Breast epithelium (tissue), 4 donors: ENCODE results near the gene CERS5. TPM values are rescaled to one million over a fixed set of nuclear protein-coding genes. Genes with fewer than 3 reads are reported as not detected.
A peak's percentile ranks its signal among the peaks of the same experiment; 100 is the strongest.

Source experiments
- DNase-seq, 2 donors: peaks; one replicate each; pipeline ENCODE4 v3.0.0-alpha.2; 2019; ENCODE audit warnings: low spot score in 2 of 2
- H3K27ac ChIP-seq, 2 donors: fragments of 200-600 bp; sonication (generic) in 1 of 2; one replicate each; pipeline ENCODE4 v1.5.1; 2016 to 2019; ENCODE audit warnings: mild to moderate bottlenecking in 1 of 2
- H3K27me3 ChIP-seq, 2 donors: fragments of 200-600 bp; sonication (generic) in 1 of 2; one replicate each; pipeline versions ENCODE4 v1.5.1 to v1.6.0; 2017 to 2019; ENCODE audit warnings: control low read depth in 1 of 2, mild to moderate bottlenecking in 1 of 2
- H3K36me3 ChIP-seq: fragments of 200-600 bp; one replicate; pipeline ENCODE4 v1.5.1; 2019
- H3K4me1 ChIP-seq, 2 donors: fragments of 200-600 bp; sonication (generic); one replicate each; pipeline ENCODE4 v1.5.1; 2016 to 2019; ENCODE audit warnings: control low read depth in 1 of 2
- H3K4me3 ChIP-seq, 3 donors: fragments of 200-600 bp; sonication (generic); 1 replicate in 2 of 3; 2 replicates in 1 of 3; pipeline ENCODE4 v1.5.1; 2016 to 2019; ENCODE audit warnings: mild to moderate bottlenecking in 3 of 3, moderate library complexity in 2 of 3
- H3K9me3 ChIP-seq, 2 donors: fragments of 200-600 bp; sonication (generic) in 1 of 2; one replicate each; pipeline ENCODE4 v1.5.1; 2016 to 2019; ENCODE audit warnings: control low read depth in 1 of 2
- POLR2A ChIP-seq: fragments of 450-650 bp; IDR thresholded peaks from one replicate; pipeline ENCODE4 v1.6.1; 2016; ENCODE audit warnings: antibody characterized with exemption, mild to moderate bottlenecking, moderate library complexity
- POLR2AphosphoS5 ChIP-seq, 3 donors: sonication (generic); formaldehyde crosslinking; IDR thresholded peaks; one replicate each; pipeline ENCODE4 v1.6.1; 2017; ENCODE audit warnings: antibody characterized with exemption in 3 of 3
- intact Hi-C: fragments of 100-400 bp; cut with DNase I; formaldehyde crosslinking; loops from one replicate; pipeline ENCODE4 v1.15.1; 2023; ENCODE audit warnings: low total_unique reads
- total RNA-seq, 3 donors: library from RNA; depleted of rRNA; stranded (reverse); fragments of >200 nt; gene quantifications; one replicate each; pipeline ENCODE4 v1.1.0, GENCODE V29; 2016
- TF ChIP-seq, protein P1 (sequence below), 3 donors: fragments of 450-650 bp; IDR thresholded peaks; one replicate each; pipeline ENCODE4 v1.5.1; 2016 to 2017; ENCODE audit warnings: antibody characterized with exemption in 3 of 3, mild to moderate bottlenecking in 3 of 3, moderate library complexity in 3 of 3

The CERS5 gene
- total RNA-seq, 3 donors from 2014 or later = 25.0 to 40.1 (median 32.4) TPM

DNA sequence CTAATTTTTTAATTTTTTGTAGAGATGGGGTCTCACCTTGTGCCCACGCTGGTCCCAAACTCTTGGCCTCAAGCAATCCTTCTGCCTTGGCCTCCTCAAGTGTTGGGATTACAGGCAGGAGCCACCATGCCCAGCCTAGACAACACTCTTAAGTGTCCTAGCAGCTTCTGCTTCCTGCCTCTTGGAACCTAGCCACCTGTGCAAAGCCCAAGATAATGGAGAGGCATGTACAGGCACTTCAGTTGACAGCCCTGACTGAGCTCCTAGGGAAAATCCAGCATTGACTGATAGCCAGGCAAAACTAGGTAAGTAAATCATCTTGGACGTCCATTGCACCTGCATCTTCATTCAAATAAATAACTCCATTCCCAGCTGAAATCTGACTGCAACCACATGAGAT lies 39.6 kb downstream of the CERS5 start:
- TF ChIP-seq POLR2A (no peak), POLR2AphosphoS5 (IDR thresholded peaks at IDR 0.05) (no peak)
- TF ChIP-seq, protein P1, sequence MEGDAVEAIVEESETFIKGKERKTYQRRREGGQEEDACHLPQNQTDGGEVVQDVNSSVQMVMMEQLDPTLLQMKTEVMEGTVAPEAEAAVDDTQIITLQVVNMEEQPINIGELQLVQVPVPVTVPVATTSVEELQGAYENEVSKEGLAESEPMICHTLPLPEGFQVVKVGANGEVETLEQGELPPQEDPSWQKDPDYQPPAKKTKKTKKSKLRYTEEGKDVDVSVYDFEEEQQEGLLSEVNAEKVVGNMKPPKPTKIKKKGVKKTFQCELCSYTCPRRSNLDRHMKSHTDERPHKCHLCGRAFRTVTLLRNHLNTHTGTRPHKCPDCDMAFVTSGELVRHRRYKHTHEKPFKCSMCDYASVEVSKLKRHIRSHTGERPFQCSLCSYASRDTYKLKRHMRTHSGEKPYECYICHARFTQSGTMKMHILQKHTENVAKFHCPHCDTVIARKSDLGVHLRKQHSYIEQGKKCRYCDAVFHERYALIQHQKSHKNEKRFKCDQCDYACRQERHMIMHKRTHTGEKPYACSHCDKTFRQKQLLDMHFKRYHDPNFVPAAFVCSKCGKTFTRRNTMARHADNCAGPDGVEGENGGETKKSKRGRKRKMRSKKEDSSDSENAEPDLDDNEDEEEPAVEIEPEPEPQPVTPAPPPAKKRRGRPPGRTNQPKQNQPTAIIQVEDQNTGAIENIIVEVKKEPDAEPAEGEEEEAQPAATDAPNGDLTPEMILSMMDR (IDR thresholded peaks at IDR 0.05) = no peak
- H3K27me3 ChIP-seq = no peaks in the 10 kb centered on the region
- no peaks in the 10 kb centered on the region for H3K4me1 ChIP-seq
- intact Hi-C loops = no loop called here
- peak in 1 of 2 donors; percentile 7 for DNase-seq
- no peak overlapping the region for H3K27ac ChIP-seq
- no peak overlapping the region for H3K4me3 ChIP-seq
- H3K9me3 ChIP-seq = no peaks in the 10 kb centered on the region
- H3K36me3 ChIP-seq = no peaks in the 10 kb centered on the region

DNA sequence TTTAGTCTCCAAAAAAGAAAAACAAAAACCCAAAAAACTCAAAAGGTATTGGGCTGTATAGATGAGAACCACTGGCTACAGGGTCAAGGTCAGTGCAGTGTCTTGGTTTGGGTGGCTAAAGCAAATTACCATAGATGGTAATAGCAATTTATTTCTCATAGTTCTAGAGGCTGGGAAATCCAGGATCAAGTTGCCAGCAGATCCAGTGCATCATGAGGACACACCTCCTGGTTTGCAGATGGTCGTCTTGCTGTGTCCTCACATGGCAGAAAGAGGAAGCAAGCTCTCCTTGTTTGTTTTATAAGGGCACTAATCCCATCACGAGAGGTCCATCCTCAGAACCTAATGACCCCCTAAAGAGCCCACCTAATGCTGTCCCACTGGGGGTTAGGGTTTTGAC lies 44.0 kb downstream of the CERS5 start:
- Histone ChIP-seq H3K27me3 (no peaks in the 10 kb centered on the region), H3K27ac (no peak overlapping the region), H3K36me3 (no peaks in the 10 kb centered on the region), H3K4me1 (no peaks in the 10 kb centered on the region), H3K4me3 (no peak overlapping the region), H3K9me3 (no peaks in the 10 kb centered on the region)
- peak in 1 of 2 donors; percentile 0 for DNase-seq
- intact Hi-C loops = no loop called here
- TF ChIP-seq POLR2A (no peak), POLR2AphosphoS5 (IDR thresholded peaks at IDR 0.05) (no peak)
- TF ChIP-seq, protein P1 (IDR thresholded peaks at IDR 0.05) = no peak

DNA sequence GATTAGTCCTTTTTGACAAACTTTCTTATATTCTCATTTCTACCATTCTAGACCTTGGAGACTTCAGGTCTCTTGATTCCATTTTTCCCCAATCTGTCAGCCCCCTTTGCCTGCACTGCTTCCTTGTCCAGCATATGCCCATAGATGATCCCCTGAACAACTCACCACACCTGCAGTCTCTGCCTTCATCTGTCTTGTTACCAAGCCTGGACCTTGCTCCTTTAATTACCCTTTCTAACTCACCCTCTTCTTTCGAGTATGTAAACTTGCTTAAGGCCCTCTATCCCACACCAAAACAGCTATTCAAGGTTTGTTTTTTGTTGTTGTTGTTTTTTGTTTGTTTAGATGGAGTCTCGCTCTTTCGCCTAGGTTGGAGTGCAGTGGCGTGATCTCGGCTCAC lies 45.5 kb downstream of the CERS5 start:
- Histone ChIP-seq H3K27ac (no peak overlapping the region), H3K27me3 (no peaks in the 10 kb centered on the region), H3K4me3 (no peak overlapping the region), H3K4me1 (no peaks in the 10 kb centered on the region), H3K9me3 (no peaks in the 10 kb centered on the region), H3K36me3 (no peaks in the 10 kb centered on the region)
- intact Hi-C loops = no loop called here
- DNase-seq = no peak
- TF ChIP-seq POLR2AphosphoS5 (IDR thresholded peaks at IDR 0.05) (no peak), POLR2A (no peak)
- TF ChIP-seq, protein P1 (IDR thresholded peaks at IDR 0.05) = no peak

DNA sequence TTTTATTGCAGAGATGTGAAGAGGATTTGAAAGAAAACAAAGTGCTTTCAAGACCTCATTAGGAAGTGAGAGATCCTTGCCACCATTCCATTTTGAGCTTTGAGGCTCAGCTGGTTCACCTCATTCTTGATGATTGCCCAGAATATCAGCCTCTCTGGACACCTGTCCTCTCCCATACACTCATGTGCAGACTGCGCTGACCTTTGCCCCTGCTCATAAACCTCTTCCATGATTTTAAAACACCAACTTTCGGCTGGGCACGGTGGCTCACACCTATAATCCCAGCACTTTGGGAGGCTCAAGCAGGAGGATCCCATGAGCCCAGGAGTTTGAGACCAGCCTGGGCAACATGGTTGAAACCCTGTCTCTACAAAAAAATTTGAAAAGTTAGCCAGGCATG lies 46.2 kb downstream of the CERS5 start:
- Histone ChIP-seq H3K27me3 (no peaks in the 10 kb centered on the region), H3K4me1 (no peaks in the 10 kb centered on the region), H3K9me3 (no peaks in the 10 kb centered on the region), H3K36me3 (no peaks in the 10 kb centered on the region), H3K4me3 (no peak overlapping the region), H3K27ac (no peak overlapping the region)
- intact Hi-C loops = no loop called here
- peak in 1 of 2 donors; percentile 5 for DNase-seq
- no peak for TF ChIP-seq POLR2AphosphoS5 (IDR thresholded peaks at IDR 0.05)
- TF ChIP-seq, protein P1 (IDR thresholded peaks at IDR 0.05) = no peak
- no peak for TF ChIP-seq POLR2A

DNA sequence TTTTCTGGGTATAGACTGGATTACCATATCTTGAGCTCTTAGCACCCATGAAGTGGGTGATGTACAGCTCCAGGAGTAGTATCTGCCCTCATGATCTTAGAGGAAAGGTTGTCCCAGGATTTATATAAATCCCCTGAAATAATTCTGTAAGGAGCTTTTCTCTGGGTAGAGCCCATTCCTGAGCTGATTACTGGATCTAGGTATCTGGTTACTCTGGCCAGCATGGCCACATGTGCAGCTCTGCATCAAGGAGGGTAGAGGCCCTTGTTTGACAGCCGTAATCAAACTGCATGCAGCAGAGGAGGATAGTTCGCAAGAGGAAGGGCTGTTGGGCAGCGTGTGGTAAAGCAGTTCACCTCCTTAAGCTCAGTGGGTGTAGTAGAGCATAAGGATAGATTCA lies 46.6 kb downstream of the CERS5 start:
- Histone ChIP-seq H3K4me3 (no peak overlapping the region), H3K4me1 (no peaks in the 10 kb centered on the region), H3K27me3 (no peaks in the 10 kb centered on the region), H3K27ac (no peak overlapping the region), H3K36me3 (no peaks in the 10 kb centered on the region), H3K9me3 (no peaks in the 10 kb centered on the region)
- TF ChIP-seq POLR2A (no peak), POLR2AphosphoS5 (IDR thresholded peaks at IDR 0.05) (no peak)
- TF ChIP-seq, protein P1 (IDR thresholded peaks at IDR 0.05) = no peak
- intact Hi-C loops = no loop called here
- no peak for DNase-seq
